ENCODE data around the gene EEF1E1.

The EEF1E1 gene

GRCh38 chr6:8102122-8102958 is at the start of gene EEF1E1:
Gene EEF1E1, minus strand, starts transcription at chr6:8102548. Its CDS starts 27 bp downstream, at chr6:8102521.
- FAIRE-seq: no peak

- FAIRE-seq: no peak
These were observed 47.0 kb upstream of the EEF1E1 start for GRCh38 chr6:8149350-8149749.

- FAIRE-seq: no peak
These were observed 41.6 kb upstream of the EEF1E1 start for GRCh38 chr6:8143945-8144344.

GRCh38 chr6:8139451-8139850 is 37.1 kb upstream of the EEF1E1 start:
- FAIRE-seq: no peak

GRCh38 chr6:8137529-8137939 is 35.2 kb upstream of the EEF1E1 start:
- no peak for FAIRE-seq

- FAIRE-seq: no peak
These were observed 32.9 kb upstream of the EEF1E1 start for GRCh38 chr6:8135276-8135675.

- FAIRE-seq: no peak
These were observed 29.8 kb upstream of the EEF1E1 start for GRCh38 chr6:8132130-8132529.

- FAIRE-seq: no peak
These were observed 29.0 kb upstream of the EEF1E1 start for GRCh38 chr6:8131265-8131897.

GRCh38 chr6:8130399-8130798 is 28.1 kb upstream of the EEF1E1 start:
- FAIRE-seq: no peak

GRCh38 chr6:8123236-8123635 is 20.9 kb upstream of the EEF1E1 start:
- FAIRE-seq: no peak

GRCh38 chr6:8114956-8115355 is 12.6 kb upstream of the EEF1E1 start:
- FAIRE-seq: no peak

GRCh38 chr6:8113131-8113654 is 10.8 kb upstream of the EEF1E1 start:
- FAIRE-seq: no peak

GRCh38 chr6:8110725-8111124 is 8.4 kb upstream of the EEF1E1 start:
- FAIRE-seq: no peak

- FAIRE-seq: no peak
These were observed 7.9 kb upstream of the EEF1E1 start for GRCh38 chr6:8110117-8110721.

GRCh38 chr6:8108759-8109539 is 6.6 kb upstream of the EEF1E1 start:
- no peak for FAIRE-seq

- FAIRE-seq: no peak
These were observed 5.8 kb upstream of the EEF1E1 start for GRCh38 chr6:8108031-8108660.

- FAIRE-seq: no peak
These were observed 3.4 kb upstream of the EEF1E1 start for GRCh38 chr6:8105791-8106190.

- no peak for FAIRE-seq
These were observed 1.4 kb upstream of the EEF1E1 start for GRCh38 chr6:8103726-8104125.

GRCh38 chr6:8100159-8100854 is 2.0 kb downstream of the EEF1E1 start:
- FAIRE-seq: no peak

- no peak for FAIRE-seq
These were observed 11.7 kb downstream of the EEF1E1 start for GRCh38 chr6:8090650-8091049.

- FAIRE-seq: no peak
These were observed 13.5 kb downstream of the EEF1E1 start for GRCh38 chr6:8088886-8089285.
